Measurements from ENCODE around the gene SLC39A10.
"Not testable (repeated sequence)": the region's sequence is repeated elsewhere in the genome, so short reads cannot be mapped to it uniquely, and the experiment has no call there.

The SLC39A10 gene

GRCh38 chr2:195665153-195665552, 8.1 kb downstream of the SLC39A10 start:
- H3K4me3 ChIP-seq, H3K27ac ChIP-seq: not testable (repeated sequence)

GRCh38 chr2:195666113-195666712, 9.2 kb downstream of the SLC39A10 start:
- Histone ChIP-seq H3K27ac (no peak overlapping the region), H3K4me3 (no peak overlapping the region)

DNA sequence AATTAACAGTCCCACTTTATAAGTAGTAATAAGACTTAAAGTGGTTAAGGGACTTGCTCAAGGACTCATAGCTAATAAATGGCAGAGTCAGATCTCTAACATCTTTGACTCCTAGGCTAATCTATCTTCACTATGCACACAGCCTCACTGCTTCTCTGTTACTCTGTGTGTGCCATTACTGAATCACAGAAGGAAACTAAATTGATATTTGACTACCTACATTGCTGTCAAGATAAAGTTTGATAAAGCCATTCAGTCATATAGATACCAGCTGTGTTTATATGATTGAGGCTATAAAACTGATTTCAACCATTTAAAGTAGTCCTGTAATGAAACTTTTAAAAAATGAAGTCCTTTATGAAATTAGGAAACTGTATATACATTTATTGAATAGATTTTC, 10.9 kb downstream of the SLC39A10 start:
- no peak overlapping the region for H3K4me3 ChIP-seq
- no peak overlapping the region for H3K27ac ChIP-seq

- Histone ChIP-seq H3K4me3 (no peak overlapping the region), H3K27ac (no peak overlapping the region)
Measured at GRCh38 chr2:195670191-195670590, 13.2 kb downstream of the SLC39A10 start.

- Histone ChIP-seq H3K27ac (no peak overlapping the region), H3K4me3 (no peak overlapping the region)
Measured at GRCh38 chr2:195671563-195671962, 14.5 kb downstream of the SLC39A10 start.

- no peak overlapping the region for H3K4me3 ChIP-seq
- H3K27ac ChIP-seq = no peak overlapping the region
Measured at GRCh38 chr2:195672674-195673073, 15.6 kb downstream of the SLC39A10 start.

- H3K27ac ChIP-seq = no peak overlapping the region
- H3K4me3 ChIP-seq = no peak overlapping the region
Measured at GRCh38 chr2:195674491-195675221, 17.6 kb downstream of the SLC39A10 start.

GRCh38 chr2:195675783-195676427, 18.9 kb downstream of the SLC39A10 start:
- Histone ChIP-seq H3K4me3 (no peak overlapping the region), H3K27ac (no peak overlapping the region)

GRCh38 chr2:195677290-195677689, 20.3 kb downstream of the SLC39A10 start:
- Histone ChIP-seq H3K4me3 (no peak overlapping the region), H3K27ac (no peak overlapping the region)

DNA sequence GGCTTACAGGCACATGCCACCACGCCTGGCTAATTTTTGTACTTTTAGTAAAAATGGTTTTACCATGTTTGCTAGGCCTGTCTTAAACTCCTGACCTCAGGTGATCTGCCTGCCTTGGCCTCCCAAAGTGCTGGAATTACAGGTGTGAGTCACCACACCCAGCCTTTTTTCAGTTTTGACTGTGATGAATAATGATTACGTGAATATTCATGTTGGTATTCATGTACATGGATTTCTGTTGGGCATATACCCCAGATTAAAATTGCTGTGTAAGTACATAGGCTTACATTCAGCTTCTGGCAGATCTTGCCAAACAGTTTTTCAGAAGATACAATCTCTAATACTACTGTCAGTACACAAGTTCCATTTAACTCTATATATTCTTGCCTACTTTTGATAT, 20.9 kb downstream of the SLC39A10 start:
- H3K27ac ChIP-seq = no peak overlapping the region
- no peak overlapping the region for H3K4me3 ChIP-seq

GRCh38 chr2:195682077-195682476, 25.1 kb downstream of the SLC39A10 start:
- H3K27ac ChIP-seq = no peak overlapping the region
- H3K4me3 ChIP-seq = no peak overlapping the region

DNA sequence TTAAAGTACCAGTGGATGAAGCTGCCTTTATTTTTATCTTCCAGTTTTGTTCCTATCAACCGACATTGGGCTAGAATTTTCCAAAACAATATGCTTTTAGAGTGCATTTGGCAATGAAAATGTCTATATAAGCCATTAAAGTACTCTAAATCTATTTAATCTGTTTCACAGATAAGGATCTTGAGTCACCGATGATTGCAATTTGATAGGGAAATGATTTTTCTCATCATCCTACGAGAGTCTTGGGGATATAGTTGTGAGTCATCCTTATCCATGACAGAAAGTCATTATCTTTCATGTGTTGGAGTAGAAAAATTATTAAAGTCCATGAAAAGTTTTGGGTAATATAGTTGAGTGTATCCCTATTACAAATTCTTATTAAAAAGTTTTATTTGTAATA, 26.1 kb downstream of the SLC39A10 start:
- Histone ChIP-seq H3K4me3 (no peak overlapping the region), H3K27ac (no peak overlapping the region)

- Histone ChIP-seq H3K27ac (no peak overlapping the region), H3K4me3 (no peak overlapping the region)
Measured at GRCh38 chr2:195686564-195686963, 29.5 kb downstream of the SLC39A10 start.

- H3K4me3 ChIP-seq = no peak overlapping the region
Measured at GRCh38 chr2:195687320-195688086, 30.5 kb downstream of the SLC39A10 start.

DNA sequence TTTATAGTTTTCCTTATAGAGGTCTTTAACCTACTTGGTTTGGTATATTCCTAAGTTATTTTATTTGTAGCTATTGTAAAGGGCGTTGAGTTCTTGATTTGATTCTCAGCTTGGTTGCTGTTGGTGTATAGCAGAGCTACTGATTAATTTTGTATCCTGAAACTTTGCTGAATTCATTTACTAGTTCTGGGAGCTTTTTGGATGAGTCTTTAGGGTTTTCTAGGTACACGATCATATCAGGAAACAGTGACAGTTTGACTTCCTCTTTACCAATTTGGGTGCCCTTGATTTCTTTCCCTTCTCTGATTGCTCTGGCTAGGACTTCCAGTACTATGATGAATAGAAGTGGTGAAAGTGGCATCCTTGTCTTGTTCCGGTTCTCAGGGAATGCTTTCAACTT, 35.5 kb downstream of the SLC39A10 start:
- H3K27ac ChIP-seq, H3K4me3 ChIP-seq: not testable (repeated sequence)

More at GRCh38 chr2:195687320-195688086, 30.5 kb downstream of the SLC39A10 start:
- H3K27ac ChIP-seq = no peak overlapping the region

DNA sequence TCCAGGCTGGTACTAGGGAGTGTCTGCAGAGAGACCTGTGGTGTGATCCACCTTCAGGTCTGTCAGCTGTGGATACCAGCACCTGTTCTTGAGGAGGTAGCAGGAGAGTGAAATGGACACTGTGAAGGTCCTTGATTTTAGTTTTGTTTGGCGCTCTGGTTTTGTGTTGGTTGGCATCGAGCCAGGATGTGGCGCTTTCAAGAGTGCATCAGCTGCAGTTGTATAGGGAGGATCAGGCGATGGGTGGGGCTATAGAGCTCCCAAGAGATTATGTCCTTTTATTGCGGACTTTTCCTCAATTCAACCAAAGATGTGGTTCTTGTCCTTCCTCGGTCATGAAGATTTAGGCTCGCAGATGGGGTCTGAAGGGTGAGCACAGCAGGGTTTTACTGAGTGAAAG, 37.5 kb downstream of the SLC39A10 start:
- H3K4me3 ChIP-seq = no peak overlapping the region
- H3K27ac ChIP-seq = no peak overlapping the region

DNA sequence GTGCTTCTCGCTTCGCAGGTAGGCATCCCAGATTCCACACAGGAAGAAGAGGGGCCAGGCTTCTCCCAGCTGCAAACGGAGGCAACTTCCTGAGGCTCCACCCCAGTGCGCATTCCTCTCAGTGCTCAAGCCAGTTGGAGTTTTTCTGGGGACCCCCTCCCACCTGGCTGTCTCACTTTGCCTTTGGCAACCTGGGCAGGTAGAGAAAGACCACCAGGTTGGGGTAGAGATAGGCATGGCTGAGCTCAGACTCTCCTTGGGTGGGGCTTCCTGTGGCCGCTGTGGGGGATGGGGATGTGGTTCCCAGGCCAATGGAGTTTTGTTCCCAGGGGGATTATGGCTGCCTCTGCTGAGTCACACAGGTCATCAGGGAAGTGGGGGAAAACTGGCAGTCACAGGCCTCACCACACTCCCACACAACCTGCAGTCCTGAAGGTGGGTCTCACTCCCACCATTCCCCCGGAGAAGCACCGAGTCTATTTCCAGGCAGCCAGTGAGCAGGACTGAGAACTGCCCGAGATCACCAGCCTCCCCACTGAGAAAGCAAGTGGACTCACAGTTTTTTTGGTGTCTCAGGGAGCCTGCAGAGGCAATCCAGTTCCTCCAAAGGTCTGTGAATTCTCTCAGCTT, 38.1 kb downstream of the SLC39A10 start:
- Histone ChIP-seq H3K27ac (no peak overlapping the region), H3K4me3 (no peak overlapping the region)

GRCh38 chr2:195696012-195696411, 39.0 kb downstream of the SLC39A10 start:
- no peak overlapping the region for H3K27ac ChIP-seq
- H3K4me3 ChIP-seq = no peak overlapping the region

GRCh38 chr2:195697681-195698220, 40.7 kb downstream of the SLC39A10 start:
- H3K27ac ChIP-seq = no peak overlapping the region

DNA sequence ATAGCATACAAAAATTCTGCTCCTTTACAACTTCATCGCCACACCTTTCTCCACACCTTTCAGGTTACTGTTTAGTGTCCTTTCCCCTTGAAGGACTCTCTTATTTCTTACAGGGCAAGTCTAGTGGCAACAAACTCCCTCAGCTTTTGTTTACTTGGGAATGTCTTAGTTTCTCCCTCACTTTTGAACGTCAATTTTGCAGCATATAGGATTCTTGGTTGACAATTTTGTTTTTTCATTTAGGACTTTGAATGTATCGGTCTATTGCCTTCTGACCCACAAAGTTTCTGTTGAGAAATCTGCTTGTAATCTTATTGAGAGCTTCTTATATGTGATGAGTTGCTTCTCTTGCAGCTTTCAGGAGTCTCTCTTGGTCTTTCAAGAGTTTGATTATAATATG, 43.5 kb downstream of the SLC39A10 start:
- Histone ChIP-seq H3K27ac (no peak overlapping the region), H3K4me3 (no peak overlapping the region)

More at GRCh38 chr2:195697681-195698220, 40.7 kb downstream of the SLC39A10 start:
- no peak overlapping the region for H3K4me3 ChIP-seq

Data from skin epidermis (tissue), 12 donors.